Osteoblast (primary cell): ENCODE data around the gene DNAH9. TPM values are rescaled to one million over a fixed set of nuclear protein-coding genes. Genes with fewer than 3 reads are reported as not detected.

Experiments used
- DNase-seq: peaks from one replicate; pipeline ENCODE4 v3.0.0; 2011; ENCODE audit warnings: low spot score, mixed read lengths; ENCODE audit not compliant: insufficient read length; ENCODE audit errors: missing footprints
- H2AFZ ChIP-seq: 2 replicates; pipeline ENCODE4 v1.6.0; 2011; ENCODE audit warnings: mild to moderate bottlenecking, low read length
- H3K27ac ChIP-seq: 2 replicates; pipeline ENCODE4 v1.5.1; 2011; ENCODE audit warnings: mild to moderate bottlenecking, low read depth, low read length, moderate library complexity
- H3K27me3 ChIP-seq: 2 replicates; pipeline ENCODE4 v1.6.0; 2012; ENCODE audit warnings: mild to moderate bottlenecking, control low read depth, inconsistent platforms, low read length, moderate library complexity; ENCODE audit not compliant: insufficient read depth
- H3K36me3 ChIP-seq: 2 replicates; pipeline ENCODE4 v1.5.1; 2011; ENCODE audit warnings: mild to moderate bottlenecking, low read length, control low read depth, moderate library complexity; ENCODE audit not compliant: insufficient read depth
- H3K4me1 ChIP-seq: 2 replicates; pipeline ENCODE4 v1.5.1; 2011; ENCODE audit warnings: mild to moderate bottlenecking, low read length, control low read depth, moderate library complexity; ENCODE audit not compliant: insufficient read depth
- H3K4me2 ChIP-seq: 2 replicates; pipeline ENCODE4 v1.6.0; 2011; ENCODE audit warnings: mild to moderate bottlenecking, low read length; ENCODE audit not compliant: insufficient read depth
- H3K4me3 ChIP-seq: fragments of 200-600 bp; sonication (generic); 3 replicates; pipeline ENCODE4 v1.5.1; 2012; ENCODE audit warnings: mild to moderate bottlenecking, low read length, inconsistent platforms; ENCODE audit not compliant: insufficient read depth
- H3K79me2 ChIP-seq: 2 replicates; pipeline ENCODE4 v1.6.0; 2012; ENCODE audit warnings: mild to moderate bottlenecking, low read length, control low read depth, inconsistent platforms; ENCODE audit not compliant: insufficient read depth
- H3K9me3 ChIP-seq: 2 replicates; pipeline ENCODE4 v1.5.1; 2011; ENCODE audit warnings: low read depth, low read length, control low read depth
- H4K20me1 ChIP-seq: 2 replicates; pipeline ENCODE4 v1.6.0; 2012; ENCODE audit warnings: mild to moderate bottlenecking, low read length, control low read depth; ENCODE audit not compliant: insufficient read depth
- CTCF ChIP-seq: IDR thresholded peaks from 2 replicates; pipeline ENCODE4 v1.5.1; 2011; ENCODE audit warnings: mild to moderate bottlenecking, low read depth, low read length, moderate library complexity; ENCODE audit errors: extremely low read depth
- total RNA-seq: library from RNA; depleted of rRNA; stranded (reverse); fragments of >200 nt; gene quantifications from 2 replicates; pipeline ENCODE4 v1.2.3, GENCODE V29; 2012

Gene DNAH9
- total RNA-seq, 1 donor, result not detected

- H3K9me3 ChIP-seq, result no peaks in the 10 kb centered on the region
- H3K27ac ChIP-seq, result no peak overlapping the region
- H3K4me1 ChIP-seq, result no peaks in the 10 kb centered on the region
- H3K4me2 ChIP-seq, result no peak overlapping the region
- H3K79me2 ChIP-seq, result no peaks in the 10 kb centered on the region
- no peak for DNase-seq
- no peak overlapping the region for H3K4me3 ChIP-seq
- no peaks in the 10 kb centered on the region for H4K20me1 ChIP-seq
- no peaks in the 10 kb centered on the region for H3K36me3 ChIP-seq
- no peaks in the 10 kb centered on the region for H3K27me3 ChIP-seq
- H2AFZ ChIP-seq, result no peak overlapping the region
- no peak for TF ChIP-seq CTCF
Observed at GRCh38 chr17:11700668-11701067, 102.4 kb downstream of the DNAH9 start.

- H2AFZ ChIP-seq, result no peak overlapping the region
- H3K4me2 ChIP-seq, result no peak overlapping the region
- TF ChIP-seq CTCF, result no peak
- no peaks in the 10 kb centered on the region for H4K20me1 ChIP-seq
- H3K4me3 ChIP-seq, result no peak overlapping the region
- DNase-seq, result no peak
- H3K36me3 ChIP-seq, result no peaks in the 10 kb centered on the region
- H3K27me3 ChIP-seq, result no peaks in the 10 kb centered on the region
- H3K9me3 ChIP-seq, result no peaks in the 10 kb centered on the region
- H3K4me1 ChIP-seq, result no peaks in the 10 kb centered on the region
- H3K27ac ChIP-seq, result no peak overlapping the region
- H3K79me2 ChIP-seq, result no peaks in the 10 kb centered on the region
Observed at GRCh38 chr17:11701911-11702310, 103.6 kb downstream of the DNAH9 start.

GRCh38 chr17:11704041-11704440 lies 105.8 kb downstream of the DNAH9 start:
- Histone ChIP-seq H3K27me3 (no peaks in the 10 kb centered on the region), H3K36me3 (no peaks in the 10 kb centered on the region), H2AFZ (no peak overlapping the region), H3K79me2 (no peaks in the 10 kb centered on the region), H3K4me1 (no peaks in the 10 kb centered on the region), H4K20me1 (no peaks in the 10 kb centered on the region), H3K27ac (no peak overlapping the region), H3K4me2 (no peak overlapping the region), H3K9me3 (no peaks in the 10 kb centered on the region), H3K4me3 (no peak overlapping the region)
- no peak for TF ChIP-seq CTCF
- no peak for DNase-seq

GRCh38 chr17:11705111-11705510 lies 106.8 kb downstream of the DNAH9 start:
- Histone ChIP-seq H3K4me2 (no peak overlapping the region), H3K79me2 (no peaks in the 10 kb centered on the region), H4K20me1 (no peaks in the 10 kb centered on the region), H3K4me3 (no peak overlapping the region), H3K27ac (no peak overlapping the region), H2AFZ (no peak overlapping the region), H3K9me3 (no peaks in the 10 kb centered on the region), H3K4me1 (no peaks in the 10 kb centered on the region), H3K36me3 (no peaks in the 10 kb centered on the region), H3K27me3 (no peaks in the 10 kb centered on the region)
- TF ChIP-seq CTCF, result no peak
- no peak for DNase-seq
